Measurements from ENCODE around the gene COMMD7. TPM values are rescaled to one million over a fixed set of nuclear protein-coding genes. Genes with fewer than 3 reads are reported as not detected.

Gene COMMD7
- total RNA-seq, 1 experiment from 2014 or later = 13.2 TPM

DNA sequence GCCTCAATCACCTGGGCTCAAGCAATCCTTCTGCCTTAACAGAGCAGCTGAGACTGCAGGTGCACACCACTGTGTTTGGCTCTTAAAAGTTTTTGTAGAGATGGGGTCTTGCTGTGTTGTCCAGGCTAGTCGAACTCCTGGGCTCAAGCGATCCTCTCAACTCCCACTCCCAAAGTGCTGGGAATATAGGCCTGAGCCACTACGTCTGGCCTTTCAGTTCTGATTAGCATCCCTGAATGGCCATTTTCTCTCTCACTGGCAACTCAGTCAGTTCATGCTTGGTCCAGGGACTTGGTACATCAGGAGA is 47.4 kb upstream of the COMMD7 start:
- no peaks in the 10 kb centered on the region for H3K9me2 ChIP-seq (ENCODE audit: insufficient read depth)
- CTCF ChIA-PET = interaction anchor here (0.7 to 2.5 kb wide), 11 partner anchors 8 to 509 kb away, joined by 3 to 21 read pairs (median 4); partner anchors contain the start of gene MAPRE1
- no peaks in the 10 kb centered on the region for H3K27me3 ChIP-seq (ENCODE audit: insufficient read depth, low read length)
- DNase-seq (ENCODE audit: low read depth, low spot score) = no peak
- H3K9me3 ChIP-seq (ENCODE audit: control insufficient read depth in 1 of 2, insufficient read depth in 1 of 2, low read depth in 1 of 2, low read length in 2 of 2) = no peaks in the 10 kb centered on the region
- H4K20me1 ChIP-seq (ENCODE audit: insufficient read depth) = no peaks in the 10 kb centered on the region
- H3K4me2 ChIP-seq (ENCODE audit: low read length) = no peak overlapping the region
- H2AFZ ChIP-seq (ENCODE audit: low read depth, low read length, poor library complexity, severe bottlenecking) = no peak overlapping the region
- no TSS peak for BruUV-seq (replicated peaks)
- RAD21 ChIA-PET (ENCODE audit: low non-redundant PET in 1 of 2, low total read pairs in 2 of 2, uncharacterized antibody in 2 of 2, unreplicated experiment in 2 of 2) = interaction anchor here in 1 of 2 experiments (1.1 kb wide), 1 partner anchor 305 kb away, joined by 4 read pairs; no protein-coding TSS in a partner anchor
- intact Hi-C loops (cut with micrococcal nuclease) = loop anchor here (1.0 to 5.0 kb wide), 3 partner anchors 104 to 306 kb away; partner anchors contain the start of gene BPIFB4
- no peaks in the 10 kb centered on the region for H3K4me1 ChIP-seq (ENCODE audit: control insufficient read depth in 1 of 2, insufficient read depth in 2 of 2, low read length in 2 of 2)
- H3K4me3 ChIP-seq (replicated peaks in 1 of 2; ENCODE audit: low read depth in 1 of 2, low read length in 2 of 2) = no peak overlapping the region
- no peak overlapping the region for H3K27ac ChIP-seq (ENCODE audit: low read depth, low read length)
- TF ChIP-seq SP1 (IDR thresholded peaks at IDR 0.05; ENCODE audit: low read depth) (no peak), CEBPB (IDR thresholded peaks at IDR 0.05; ENCODE audit: low read depth) (no peak), POLR2AphosphoS5 (IDR thresholded peaks at IDR 0.05; ENCODE audit: low read depth, low read length) (no peak), EZH2 (IDR thresholded peaks at IDR 0.05) (no peak)
- ATAC-seq = no peak
- H3K9ac ChIP-seq (ENCODE audit: low read length) = no peak overlapping the region
- H3K36me3 ChIP-seq (ENCODE audit: control insufficient read depth in 1 of 2, insufficient read depth in 2 of 2, low read length in 2 of 2) = peaks cover 38 to 49% of the 10 kb centered on the region in 2 experiments
- POLR2A ChIA-PET = no interaction called here
- no peaks in the 10 kb centered on the region for H3K79me2 ChIP-seq (ENCODE audit: insufficient read depth, low read length)

DNA sequence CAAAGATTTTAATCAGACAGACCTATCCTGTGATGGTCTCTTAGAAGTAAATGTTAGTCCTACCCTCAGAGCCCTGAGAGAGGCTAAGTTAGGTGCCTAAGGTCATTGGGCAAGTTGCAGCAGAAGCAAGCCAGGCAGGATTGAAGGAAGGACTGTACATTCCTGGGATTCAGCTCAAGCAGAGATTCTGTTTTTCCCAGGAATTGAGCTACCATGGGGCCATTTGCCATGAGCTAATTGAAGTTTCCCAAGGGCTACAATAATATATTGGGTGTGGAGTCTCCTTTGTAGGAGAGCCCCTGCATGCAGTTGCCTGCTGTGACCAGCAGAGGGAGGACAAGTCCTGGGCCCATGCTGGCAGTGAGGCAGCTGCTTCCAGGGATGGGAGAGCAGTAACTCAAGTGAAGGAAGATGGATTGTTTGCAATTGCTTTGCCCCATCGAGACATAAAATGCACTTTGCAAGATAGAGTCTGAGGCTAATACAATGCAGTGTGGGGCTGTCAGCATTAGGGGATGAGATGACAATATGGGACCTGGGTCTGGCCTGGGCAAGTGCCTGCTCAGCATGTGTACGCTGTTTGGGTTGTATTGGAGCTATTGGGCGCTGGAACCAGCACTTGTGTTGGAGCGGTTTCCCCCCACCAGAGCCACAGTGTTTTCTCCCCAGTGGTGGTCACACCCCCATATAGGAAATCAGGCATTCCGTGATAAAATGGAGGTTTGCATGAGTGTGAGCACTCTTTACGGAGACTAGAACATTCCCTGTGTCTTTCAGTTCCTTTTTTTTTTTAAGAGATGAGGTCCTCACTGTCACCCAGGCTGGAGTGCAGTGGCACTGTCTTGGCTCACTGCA is 46.9 kb upstream of the COMMD7 start:
- Histone ChIP-seq H3K27me3 (ENCODE audit: insufficient read depth, low read length) (no peaks in the 10 kb centered on the region), H4K20me1 (ENCODE audit: insufficient read depth) (no peaks in the 10 kb centered on the region), H3K4me2 (ENCODE audit: low read length) (no peak overlapping the region), H3K36me3 (ENCODE audit: control insufficient read depth in 1 of 2, insufficient read depth in 2 of 2, low read length in 2 of 2) (peaks cover 36 to 50% of the 10 kb centered on the region in 2 experiments), H3K9me2 (ENCODE audit: insufficient read depth) (no peaks in the 10 kb centered on the region), H3K9ac (ENCODE audit: low read length) (no peak overlapping the region), H3K79me2 (ENCODE audit: insufficient read depth, low read length) (no peaks in the 10 kb centered on the region), H3K27ac (ENCODE audit: low read depth, low read length) (no peak overlapping the region), H2AFZ (ENCODE audit: low read depth, low read length, poor library complexity, severe bottlenecking) (no peak overlapping the region), H3K4me1 (ENCODE audit: control insufficient read depth in 1 of 2, insufficient read depth in 2 of 2, low read length in 2 of 2) (no peaks in the 10 kb centered on the region), H3K4me3 (replicated peaks in 1 of 2; ENCODE audit: low read depth in 1 of 2, low read length in 2 of 2) (no peak overlapping the region), H3K9me3 (ENCODE audit: control insufficient read depth in 1 of 2, insufficient read depth in 1 of 2, low read depth in 1 of 2, low read length in 2 of 2) (no peaks in the 10 kb centered on the region)
- TF ChIP-seq SP1 (IDR thresholded peaks at IDR 0.05; ENCODE audit: low read depth) (no peak), RAD21 (IDR thresholded peaks at IDR 0.05; ENCODE audit: low read depth) (peak; percentile 73), TCF7L2 (IDR thresholded peaks at IDR 0.05; ENCODE audit: borderline replicate concordance, extremely low read depth, insufficient read depth, insufficient read length) (no peak), ZNF274 (IDR thresholded peaks at IDR 0.05; ENCODE audit: low read depth, low read length) (no peak), SRF (IDR thresholded peaks at IDR 0.05; ENCODE audit: low read depth) (no peak)
- TF ChIP-seq, protein P1, sequence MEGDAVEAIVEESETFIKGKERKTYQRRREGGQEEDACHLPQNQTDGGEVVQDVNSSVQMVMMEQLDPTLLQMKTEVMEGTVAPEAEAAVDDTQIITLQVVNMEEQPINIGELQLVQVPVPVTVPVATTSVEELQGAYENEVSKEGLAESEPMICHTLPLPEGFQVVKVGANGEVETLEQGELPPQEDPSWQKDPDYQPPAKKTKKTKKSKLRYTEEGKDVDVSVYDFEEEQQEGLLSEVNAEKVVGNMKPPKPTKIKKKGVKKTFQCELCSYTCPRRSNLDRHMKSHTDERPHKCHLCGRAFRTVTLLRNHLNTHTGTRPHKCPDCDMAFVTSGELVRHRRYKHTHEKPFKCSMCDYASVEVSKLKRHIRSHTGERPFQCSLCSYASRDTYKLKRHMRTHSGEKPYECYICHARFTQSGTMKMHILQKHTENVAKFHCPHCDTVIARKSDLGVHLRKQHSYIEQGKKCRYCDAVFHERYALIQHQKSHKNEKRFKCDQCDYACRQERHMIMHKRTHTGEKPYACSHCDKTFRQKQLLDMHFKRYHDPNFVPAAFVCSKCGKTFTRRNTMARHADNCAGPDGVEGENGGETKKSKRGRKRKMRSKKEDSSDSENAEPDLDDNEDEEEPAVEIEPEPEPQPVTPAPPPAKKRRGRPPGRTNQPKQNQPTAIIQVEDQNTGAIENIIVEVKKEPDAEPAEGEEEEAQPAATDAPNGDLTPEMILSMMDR (IDR thresholded peaks at IDR 0.05 in 2 of 3, conservative IDR thresholded peaks at IDR 0.05 in 1 of 3; ENCODE audit: borderline replicate concordance in 1 of 3, insufficient read depth in 1 of 3, low read depth in 2 of 3, low read length in 2 of 3) = peak; percentile 76 to 99 (median 97); a peak in 5 of 6 replicates
- TF ChIP-seq, protein P2, sequence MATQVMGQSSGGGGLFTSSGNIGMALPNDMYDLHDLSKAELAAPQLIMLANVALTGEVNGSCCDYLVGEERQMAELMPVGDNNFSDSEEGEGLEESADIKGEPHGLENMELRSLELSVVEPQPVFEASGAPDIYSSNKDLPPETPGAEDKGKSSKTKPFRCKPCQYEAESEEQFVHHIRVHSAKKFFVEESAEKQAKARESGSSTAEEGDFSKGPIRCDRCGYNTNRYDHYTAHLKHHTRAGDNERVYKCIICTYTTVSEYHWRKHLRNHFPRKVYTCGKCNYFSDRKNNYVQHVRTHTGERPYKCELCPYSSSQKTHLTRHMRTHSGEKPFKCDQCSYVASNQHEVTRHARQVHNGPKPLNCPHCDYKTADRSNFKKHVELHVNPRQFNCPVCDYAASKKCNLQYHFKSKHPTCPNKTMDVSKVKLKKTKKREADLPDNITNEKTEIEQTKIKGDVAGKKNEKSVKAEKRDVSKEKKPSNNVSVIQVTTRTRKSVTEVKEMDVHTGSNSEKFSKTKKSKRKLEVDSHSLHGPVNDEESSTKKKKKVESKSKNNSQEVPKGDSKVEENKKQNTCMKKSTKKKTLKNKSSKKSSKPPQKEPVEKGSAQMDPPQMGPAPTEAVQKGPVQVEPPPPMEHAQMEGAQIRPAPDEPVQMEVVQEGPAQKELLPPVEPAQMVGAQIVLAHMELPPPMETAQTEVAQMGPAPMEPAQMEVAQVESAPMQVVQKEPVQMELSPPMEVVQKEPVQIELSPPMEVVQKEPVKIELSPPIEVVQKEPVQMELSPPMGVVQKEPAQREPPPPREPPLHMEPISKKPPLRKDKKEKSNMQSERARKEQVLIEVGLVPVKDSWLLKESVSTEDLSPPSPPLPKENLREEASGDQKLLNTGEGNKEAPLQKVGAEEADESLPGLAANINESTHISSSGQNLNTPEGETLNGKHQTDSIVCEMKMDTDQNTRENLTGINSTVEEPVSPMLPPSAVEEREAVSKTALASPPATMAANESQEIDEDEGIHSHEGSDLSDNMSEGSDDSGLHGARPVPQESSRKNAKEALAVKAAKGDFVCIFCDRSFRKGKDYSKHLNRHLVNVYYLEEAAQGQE (IDR thresholded peaks at IDR 0.05; ENCODE audit: low read depth) = no peak
- ChIA-PET CTCF (interaction anchor here (0.6 to 2.5 kb wide), 16 partner anchors 8 to 510 kb away, joined by 3 to 21 read pairs (median 3); partner anchors contain the start of genes C20orf203, DNMT3B and MAPRE1), POLR2A (no interaction called here), RAD21 (ENCODE audit: low non-redundant PET in 1 of 2, low total read pairs in 2 of 2, uncharacterized antibody in 2 of 2, unreplicated experiment in 2 of 2) (interaction anchor here (0.6 to 1.1 kb wide), 2 partner anchors 105 to 306 kb away, joined by 3 to 4 read pairs; no protein-coding TSS in a partner anchor)
- ATAC-seq (peak; percentile 96), DNase-seq (ENCODE audit: low read depth, low spot score) (no peak)
- no TSS peak for BruUV-seq (replicated peaks)
- intact Hi-C loops (cut with micrococcal nuclease) = loop anchor here (1.0 to 5.0 kb wide), 3 partner anchors 104 to 306 kb away; partner anchors contain the start of gene BPIFB4

Measured in HCT116 (cell line).